Mammary epithelial cell (primary cell): ENCODE data around the gene LAMC3.

Source experiments
- CTCF ChIP-seq, 2 donors: IDR thresholded peaks in 1 of 2; conservative IDR thresholded peaks in 1 of 2; 2 replicates each; pipeline ENCODE4 v1.5.1; 2011 to 2012; ENCODE audit warnings: inconsistent platforms in 2 of 2, low read length in 2 of 2, mild to moderate bottlenecking in 2 of 2, control low read depth in 1 of 2, low read depth in 1 of 2; ENCODE audit not compliant: insufficient read depth in 1 of 2; ENCODE audit errors: extremely low read depth in 1 of 2
- EZH2 ChIP-seq: IDR thresholded peaks from 2 replicates; pipeline ENCODE4 v1.6.1; 2012; ENCODE audit warnings: low read length, inconsistent platforms, borderline replicate concordance

- TF ChIP-seq CTCF (conservative IDR thresholded peaks at IDR 0.05 in 1 of 2, IDR thresholded peaks at IDR 0.05 in 1 of 2; ENCODE audit: extremely low read depth in 1 of 2, insufficient read depth in 1 of 2, low read depth in 1 of 2, low read length in 2 of 2) (no peak), EZH2 (no peak)
Measured at GRCh38 chr9:131042666-131043065, 33.7 kb downstream of the LAMC3 start.
